ENCODE measurements around the gene INO80D.

Gene INO80D

GRCh38 chr2:206031950-206032567 lies 53.9 kb downstream of the INO80D start:
- H3K9me3 ChIP-seq (ENCODE audit: control insufficient read depth, low read length): peaks cover 5% of the 10 kb centered on the region
- 93% methylated on average over 7 of the region's 8 CpGs for WGBS

GRCh38 chr2:206031162-206031784 lies 54.7 kb downstream of the INO80D start:
- Histone ChIP-seq H3K27me3 (ENCODE audit: control insufficient read depth in 1 of 2, insufficient read depth in 1 of 2, low read length in 2 of 2) (no peaks in the 10 kb centered on the region), H2BK15ac (ENCODE audit: low read depth, poor library complexity, severe bottlenecking) (no peak overlapping the region), H3K9ac (ENCODE audit: low read length) (no peak overlapping the region), H3K4me3 (ENCODE audit: insufficient read depth in 1 of 2, low read depth in 1 of 2, low read length in 2 of 2) (no peak overlapping the region), H3K4me2 (ENCODE audit: low read length, poor library complexity, severe bottlenecking) (no peak overlapping the region), H3K36me3 (ENCODE audit: control insufficient read depth in 1 of 2, insufficient read depth in 2 of 2, low read depth in 1 of 2, low read length in 2 of 2) (peaks cover 14 to 32% of the 10 kb centered on the region in 2 experiments), H3K18ac (ENCODE audit: low read depth in 1 of 2, low read length in 2 of 2) (no peak overlapping the region), H2BK120ac (ENCODE audit: low read depth, low read length) (no peak overlapping the region), H3K27ac (ENCODE audit: low read length, poor library complexity, severe bottlenecking) (no peak overlapping the region), H2BK12ac (ENCODE audit: low read length in 2 of 2) (no peak overlapping the region), H2BK5ac (ENCODE audit: low read depth, low read length, poor library complexity, severe bottlenecking) (no peak overlapping the region), H3K23ac (ENCODE audit: low read length in 2 of 2) (no peak overlapping the region), H4K8ac (ENCODE audit: low read length) (no peak overlapping the region), H3K14ac (ENCODE audit: low read length in 2 of 2) (no peak overlapping the region), H3K79me1 (replicated peaks; ENCODE audit: low read length, poor library complexity, severe bottlenecking) (peaks cover 25% of the 10 kb centered on the region), H3K9me3 (ENCODE audit: control insufficient read depth, low read length) (peaks cover 5% of the 10 kb centered on the region), H2AK5ac (ENCODE audit: low read length, severe bottlenecking) (no peak overlapping the region), H4K91ac (ENCODE audit: low read length) (no peak overlapping the region), H3K4ac (ENCODE audit: low read depth in 1 of 2, low read length in 2 of 2) (no peak overlapping the region), H3K4me1 (ENCODE audit: control insufficient read depth, insufficient read depth, low read depth, low read length) (no peaks in the 10 kb centered on the region), H2AFZ (ENCODE audit: low read depth, low read length) (no peak overlapping the region)
- WGBS: 95% methylated on average over 9 of the region's 11 CpGs
- DNase-seq: peak; percentile 11

More at GRCh38 chr2:206031950-206032567, 53.9 kb downstream of the INO80D start:
- H3K23ac ChIP-seq (ENCODE audit: low read length in 2 of 2): no peak overlapping the region
- H3K9ac ChIP-seq (ENCODE audit: low read length): no peak overlapping the region
- no peak overlapping the region for H2BK120ac ChIP-seq (ENCODE audit: low read depth, low read length)
- no peak overlapping the region for H4K8ac ChIP-seq (ENCODE audit: low read length)
- no peak overlapping the region for H3K14ac ChIP-seq (ENCODE audit: low read length in 2 of 2)
- H2BK15ac ChIP-seq (ENCODE audit: low read depth, poor library complexity, severe bottlenecking): no peak overlapping the region
- peaks cover 14 to 37% of the 10 kb centered on the region in 2 experiments for H3K36me3 ChIP-seq (ENCODE audit: control insufficient read depth in 1 of 2, insufficient read depth in 2 of 2, low read depth in 1 of 2, low read length in 2 of 2)
- no peak overlapping the region for H3K4me3 ChIP-seq (ENCODE audit: insufficient read depth in 1 of 2, low read depth in 1 of 2, low read length in 2 of 2)
- H3K4ac ChIP-seq (ENCODE audit: low read depth in 1 of 2, low read length in 2 of 2): no peak overlapping the region
- H2AFZ ChIP-seq (ENCODE audit: low read depth, low read length): no peak overlapping the region
- H3K79me1 ChIP-seq (replicated peaks; ENCODE audit: low read length, poor library complexity, severe bottlenecking): peaks cover 28% of the 10 kb centered on the region
- H2BK5ac ChIP-seq (ENCODE audit: low read depth, low read length, poor library complexity, severe bottlenecking): no peak overlapping the region
- no peak overlapping the region for H3K27ac ChIP-seq (ENCODE audit: low read length, poor library complexity, severe bottlenecking)
- no peak overlapping the region for H2BK12ac ChIP-seq (ENCODE audit: low read length in 2 of 2)
- H2AK5ac ChIP-seq (ENCODE audit: low read length, severe bottlenecking): no peak overlapping the region
- no peaks in the 10 kb centered on the region for H3K27me3 ChIP-seq (ENCODE audit: control insufficient read depth in 1 of 2, insufficient read depth in 1 of 2, low read length in 2 of 2)
- no peak for DNase-seq
- H3K4me2 ChIP-seq (ENCODE audit: low read length, poor library complexity, severe bottlenecking): no peak overlapping the region
- no peak overlapping the region for H3K18ac ChIP-seq (ENCODE audit: low read depth in 1 of 2, low read length in 2 of 2)
- no peak overlapping the region for H4K91ac ChIP-seq (ENCODE audit: low read length)
- H3K4me1 ChIP-seq (ENCODE audit: control insufficient read depth, insufficient read depth, low read depth, low read length): no peaks in the 10 kb centered on the region

GRCh38 chr2:206028101-206028500 lies 57.9 kb downstream of the INO80D start:
- Histone ChIP-seq H2AFZ (ENCODE audit: low read depth, low read length) (no peak overlapping the region), H3K18ac (ENCODE audit: low read depth in 1 of 2, low read length in 2 of 2) (no peak overlapping the region), H2BK5ac (ENCODE audit: low read depth, low read length, poor library complexity, severe bottlenecking) (no peak overlapping the region), H3K27ac (ENCODE audit: low read length, poor library complexity, severe bottlenecking) (no peak overlapping the region), H2BK12ac (ENCODE audit: low read length in 2 of 2) (no peak overlapping the region), H4K8ac (ENCODE audit: low read length) (no peak overlapping the region), H3K4me3 (ENCODE audit: insufficient read depth in 1 of 2, low read depth in 1 of 2, low read length in 2 of 2) (no peak overlapping the region), H3K4ac (ENCODE audit: low read depth in 1 of 2, low read length in 2 of 2) (no peak overlapping the region), H3K4me1 (ENCODE audit: control insufficient read depth, insufficient read depth, low read depth, low read length) (no peaks in the 10 kb centered on the region), H3K14ac (ENCODE audit: low read length in 2 of 2) (no peak overlapping the region), H3K4me2 (ENCODE audit: low read length, poor library complexity, severe bottlenecking) (no peak overlapping the region), H3K27me3 (ENCODE audit: control insufficient read depth in 1 of 2, insufficient read depth in 1 of 2, low read length in 2 of 2) (no peaks in the 10 kb centered on the region), H3K36me3 (ENCODE audit: control insufficient read depth in 1 of 2, insufficient read depth in 2 of 2, low read depth in 1 of 2, low read length in 2 of 2) (peaks cover 14 to 33% of the 10 kb centered on the region in 2 experiments), H3K9ac (ENCODE audit: low read length) (no peak overlapping the region), H3K79me1 (replicated peaks; ENCODE audit: low read length, poor library complexity, severe bottlenecking) (peaks cover 32% of the 10 kb centered on the region), H3K23ac (ENCODE audit: low read length in 2 of 2) (no peak overlapping the region), H2AK5ac (ENCODE audit: low read length, severe bottlenecking) (no peak overlapping the region), H2BK15ac (ENCODE audit: low read depth, poor library complexity, severe bottlenecking) (no peak overlapping the region), H4K91ac (ENCODE audit: low read length) (no peak overlapping the region), H2BK120ac (ENCODE audit: low read depth, low read length) (no peak overlapping the region), H3K9me3 (ENCODE audit: control insufficient read depth, low read length) (no peaks in the 10 kb centered on the region)
- WGBS: 95% methylated on average over 9 of the region's 10 CpGs
- peak; percentile 11 for DNase-seq

GRCh38 chr2:206023183-206023582 lies 62.8 kb downstream of the INO80D start:
- no peaks in the 10 kb centered on the region for H3K4me1 ChIP-seq (ENCODE audit: control insufficient read depth, insufficient read depth, low read depth, low read length)
- DNase-seq: no peak
- no peaks in the 10 kb centered on the region for H3K9me3 ChIP-seq (ENCODE audit: control insufficient read depth, low read length)
- H2AK5ac ChIP-seq (ENCODE audit: low read length, severe bottlenecking): no peak overlapping the region
- no peak overlapping the region for H3K9ac ChIP-seq (ENCODE audit: low read length)
- no peak overlapping the region for H3K27ac ChIP-seq (ENCODE audit: low read length, poor library complexity, severe bottlenecking)
- no peak overlapping the region for H4K91ac ChIP-seq (ENCODE audit: low read length)
- peaks cover 13% of the 10 kb centered on the region for H3K79me1 ChIP-seq (replicated peaks; ENCODE audit: low read length, poor library complexity, severe bottlenecking)
- no peak overlapping the region for H3K14ac ChIP-seq (ENCODE audit: low read length in 2 of 2)
- no peak overlapping the region for H3K18ac ChIP-seq (ENCODE audit: low read depth in 1 of 2, low read length in 2 of 2)
- no peak overlapping the region for H2BK15ac ChIP-seq (ENCODE audit: low read depth, poor library complexity, severe bottlenecking)
- H2BK5ac ChIP-seq (ENCODE audit: low read depth, low read length, poor library complexity, severe bottlenecking): no peak overlapping the region
- no peak overlapping the region for H2AFZ ChIP-seq (ENCODE audit: low read depth, low read length)
- no peak overlapping the region for H3K4ac ChIP-seq (ENCODE audit: low read depth in 1 of 2, low read length in 2 of 2)
- WGBS: 100% methylated on average over 7 of the region's 8 CpGs
- no peak overlapping the region for H4K8ac ChIP-seq (ENCODE audit: low read length)
- peaks cover 10 to 37% of the 10 kb centered on the region in 2 experiments for H3K36me3 ChIP-seq (ENCODE audit: control insufficient read depth in 1 of 2, insufficient read depth in 2 of 2, low read depth in 1 of 2, low read length in 2 of 2)
- no peak overlapping the region for H3K4me2 ChIP-seq (ENCODE audit: low read length, poor library complexity, severe bottlenecking)
- no peaks in the 10 kb centered on the region for H3K27me3 ChIP-seq (ENCODE audit: control insufficient read depth in 1 of 2, insufficient read depth in 1 of 2, low read length in 2 of 2)
- H3K23ac ChIP-seq (ENCODE audit: low read length in 2 of 2): no peak overlapping the region
- no peak overlapping the region for H2BK12ac ChIP-seq (ENCODE audit: low read length in 2 of 2)
- no peak overlapping the region for H2BK120ac ChIP-seq (ENCODE audit: low read depth, low read length)
- H3K4me3 ChIP-seq (ENCODE audit: insufficient read depth in 1 of 2, low read depth in 1 of 2, low read length in 2 of 2): no peak overlapping the region

All from mesenchymal stem cell (in vitro differentiated cells and primary cell).